Measurements from ENCODE around the gene SOS1. TPM values are rescaled to one million over a fixed set of nuclear protein-coding genes. Genes with fewer than 3 reads are reported as not detected.

Gene SOS1
- total RNA-seq, 2 donors from 2014 or later: 13.7 to 67.6 TPM

DNA sequence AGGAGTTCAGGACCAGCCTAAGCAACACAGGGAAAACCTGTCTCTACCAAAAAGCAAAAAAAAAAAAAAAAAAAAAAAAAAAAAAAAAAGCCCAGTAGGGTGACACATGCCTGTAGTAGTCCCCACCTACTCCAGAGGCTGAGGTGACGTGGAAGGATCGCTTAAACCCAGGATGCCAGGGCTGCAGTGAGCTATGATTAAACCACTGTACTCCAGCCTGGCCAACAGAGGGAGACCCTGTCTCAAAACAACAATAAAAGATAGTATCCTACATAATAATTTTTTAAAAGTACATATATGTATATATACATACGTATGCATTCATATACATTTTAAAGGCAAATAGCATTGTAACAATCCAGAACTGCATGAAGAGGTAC, 51.7 kb downstream of the SOS1 start:
- H3K36me3 ChIP-seq (replicated peaks in 1 of 2; ENCODE audit: insufficient read depth in 1 of 2, low read depth in 2 of 2): no peaks in the 10 kb centered on the region
- 91 to 93% methylated on average over 3 of the region's 3 CpGs for WGBS, 2 donors
- no peak for TF ChIP-seq POLR2A (IDR thresholded peaks at IDR 0.05)
- TF ChIP-seq CTCF (IDR thresholded peaks at IDR 0.05): no peak
- DNase-seq: no peak
- no peak for ATAC-seq
- no peaks in the 10 kb centered on the region for H3K9me3 ChIP-seq
- H3K27ac ChIP-seq: no peak overlapping the region
- intact Hi-C loops (cut with DNase I): no loop called here
- H3K4me3 ChIP-seq: no peak overlapping the region
- no peaks in the 10 kb centered on the region for H3K4me1 ChIP-seq
- no peaks in the 10 kb centered on the region for H3K27me3 ChIP-seq

DNA sequence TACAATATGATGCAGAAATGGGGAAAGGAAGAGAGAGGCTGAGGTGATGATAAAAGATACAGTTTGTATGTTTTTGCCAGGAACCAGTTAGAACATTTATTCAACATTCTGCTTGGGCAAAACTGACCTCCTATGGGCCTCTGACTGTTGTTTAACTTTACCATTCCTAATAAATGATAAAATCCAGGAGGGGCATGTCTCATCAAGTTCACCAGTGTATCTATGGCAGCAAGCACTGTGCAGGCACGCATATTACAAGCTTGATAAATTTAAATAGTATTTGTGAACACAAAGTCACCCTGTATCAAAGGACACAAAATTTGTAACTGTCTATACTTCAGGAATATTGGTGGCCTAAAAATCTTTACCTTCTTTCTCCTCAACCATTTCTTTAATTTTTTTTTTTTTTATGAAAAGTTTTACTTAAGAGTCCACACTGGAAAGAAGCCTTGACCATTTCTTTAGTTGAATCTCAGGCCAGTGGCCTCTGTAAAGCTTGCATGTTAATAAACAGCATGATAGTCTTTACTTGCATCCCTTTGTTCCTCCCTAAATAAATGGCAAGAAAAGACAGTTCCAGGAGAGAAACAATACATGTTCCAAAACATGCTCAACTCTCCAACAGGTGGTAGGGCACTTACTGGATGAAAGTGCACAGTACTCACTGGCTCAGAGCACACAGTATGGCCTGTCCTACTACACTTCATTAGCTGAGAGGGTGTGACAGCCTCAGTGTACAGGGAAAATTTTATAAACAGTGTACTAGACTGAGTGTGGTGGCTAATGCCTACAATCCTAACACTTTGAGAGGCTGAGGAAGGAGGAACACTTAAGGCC, 52.3 kb downstream of the SOS1 start:
- intact Hi-C loops (cut with DNase I): no loop called here
- H3K27ac ChIP-seq: no peak overlapping the region
- no peaks in the 10 kb centered on the region for H3K36me3 ChIP-seq (replicated peaks in 1 of 2; ENCODE audit: insufficient read depth in 1 of 2, low read depth in 2 of 2)
- ATAC-seq (no peak), DNase-seq (no peak)
- 87 to 93% methylated on average over 1 of the region's 1 CpG for WGBS, 2 donors
- no peak for TF ChIP-seq POLR2A (IDR thresholded peaks at IDR 0.05)
- TF ChIP-seq CTCF (IDR thresholded peaks at IDR 0.05): no peak
- H3K9me3 ChIP-seq: no peaks in the 10 kb centered on the region
- H3K4me3 ChIP-seq: no peak overlapping the region
- H3K4me1 ChIP-seq: no peaks in the 10 kb centered on the region
- H3K27me3 ChIP-seq: no peaks in the 10 kb centered on the region

DNA sequence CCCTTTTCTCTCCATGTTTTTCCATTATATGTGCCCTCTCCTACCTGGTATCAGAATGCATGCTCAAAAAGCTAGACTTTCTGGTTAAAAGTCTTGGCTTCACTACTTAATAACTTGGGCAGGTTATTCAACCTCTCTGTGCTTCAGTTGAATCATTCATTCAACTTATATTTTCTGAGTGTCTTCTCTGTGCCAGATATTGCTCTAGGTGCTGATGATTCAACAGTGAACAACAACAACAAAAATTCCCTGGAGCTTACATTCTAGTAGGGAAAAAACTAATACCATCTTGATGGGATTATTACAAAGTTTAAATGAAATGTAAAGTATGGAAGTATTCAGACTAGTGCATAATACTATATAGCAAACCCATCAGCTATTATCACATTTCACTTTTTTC, 55.2 kb downstream of the SOS1 start:
- DNase-seq (no peak), ATAC-seq (no peak)
- Histone ChIP-seq H3K27ac (no peak overlapping the region), H3K4me1 (no peaks in the 10 kb centered on the region), H3K27me3 (no peaks in the 10 kb centered on the region), H3K36me3 (replicated peaks in 1 of 2; ENCODE audit: insufficient read depth in 1 of 2, low read depth in 2 of 2) (no peaks in the 10 kb centered on the region), H3K4me3 (no peak overlapping the region), H3K9me3 (no peaks in the 10 kb centered on the region)
- TF ChIP-seq CTCF (IDR thresholded peaks at IDR 0.05): no peak
- no peak for TF ChIP-seq POLR2A (IDR thresholded peaks at IDR 0.05)
- intact Hi-C loops (cut with DNase I): no loop called here

- intact Hi-C loops (cut with DNase I): loop anchor here (5.0 kb wide), 1 partner anchor 160 kb away; no protein-coding TSS in a partner anchor
- ATAC-seq (no peak), DNase-seq (no peak)
- Histone ChIP-seq H3K36me3 (replicated peaks in 1 of 2; ENCODE audit: insufficient read depth in 1 of 2, low read depth in 2 of 2) (no peaks in the 10 kb centered on the region), H3K4me1 (no peaks in the 10 kb centered on the region), H3K4me3 (no peak overlapping the region), H3K27me3 (no peaks in the 10 kb centered on the region), H3K27ac (no peak overlapping the region), H3K9me3 (no peaks in the 10 kb centered on the region)
- WGBS, 2 donors: 90 to 92% methylated on average over 6 of the region's 6 CpGs
- no peak for TF ChIP-seq POLR2A (IDR thresholded peaks at IDR 0.05)
- TF ChIP-seq CTCF (IDR thresholded peaks at IDR 0.05): no peak
These were observed 58.5 kb downstream of the SOS1 start for GRCh38 chr2:39062320-39062719.

- WGBS, 2 donors: 82 to 88% methylated on average over 4 of the region's 4 CpGs
- Histone ChIP-seq H3K4me3 (no peak overlapping the region), H3K36me3 (replicated peaks in 1 of 2; ENCODE audit: insufficient read depth in 1 of 2, low read depth in 2 of 2) (no peaks in the 10 kb centered on the region), H3K27me3 (no peaks in the 10 kb centered on the region), H3K4me1 (no peaks in the 10 kb centered on the region), H3K9me3 (no peaks in the 10 kb centered on the region), H3K27ac (no peak overlapping the region)
- ATAC-seq: no peak
- intact Hi-C loops (cut with DNase I): loop anchor here (5.0 kb wide), 1 partner anchor 161 kb away; no protein-coding TSS in a partner anchor
- DNase-seq: no peak
- TF ChIP-seq POLR2A (IDR thresholded peaks at IDR 0.05): no peak
These were observed 59.6 kb downstream of the SOS1 start for GRCh38 chr2:39061280-39061679.
